ENCODE measurements around the gene KIF1A.

- no peak for TF ChIP-seq CTCF (IDR thresholded peaks at IDR 0.05)
- TF ChIP-seq EZH2 (IDR thresholded peaks at IDR 0.05): no peak
- no peak for TF ChIP-seq EZH2phosphoT487 (IDR thresholded peaks at IDR 0.05)
Observed at GRCh38 chr2:240865391-240865790, 45.4 kb upstream of the KIF1A start.
